Ammon's horn (tissue), 1 donor: ENCODE measurements around the gene RBFOX2.

Experiments
- DNase-seq: peaks from one replicate; pipeline ENCODE4 v3.0.0-alpha.2; 2016; ENCODE audit warnings: low spot score

Gene RBFOX2

GRCh38 chr22:35863432-35863831 is 165.2 kb downstream of the RBFOX2 start:
- no peak for DNase-seq

GRCh38 chr22:35862697-35863096 is 165.9 kb downstream of the RBFOX2 start:
- DNase-seq: no peak

- DNase-seq: no peak
These were observed 167.2 kb downstream of the RBFOX2 start for GRCh38 chr22:35861451-35861850.

DNA sequence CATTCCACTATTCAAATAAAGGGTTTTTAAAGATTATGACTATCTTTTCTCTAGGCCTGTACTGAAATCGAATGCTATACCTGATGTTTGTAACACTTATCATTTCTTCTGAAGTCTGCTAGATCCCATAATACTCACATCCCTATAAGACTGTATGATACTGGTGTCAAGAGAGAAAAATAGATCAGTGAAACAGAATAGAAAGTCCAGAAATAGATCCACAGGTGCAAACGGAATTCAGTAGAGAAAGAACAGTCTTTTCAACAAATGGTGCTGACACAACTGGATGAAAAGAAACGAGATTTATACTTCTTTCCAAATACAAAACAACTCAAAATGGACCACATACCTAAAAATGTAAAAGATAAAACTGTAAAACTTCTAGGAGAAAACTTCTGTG is 167.8 kb downstream of the RBFOX2 start:
- DNase-seq: no peak

GRCh38 chr22:35860087-35860733 is 168.4 kb downstream of the RBFOX2 start:
- DNase-seq: no peak

- DNase-seq: no peak
These were observed 174.3 kb downstream of the RBFOX2 start for GRCh38 chr22:35854334-35854733.

GRCh38 chr22:35852076-35852475 is 176.5 kb downstream of the RBFOX2 start:
- no peak for DNase-seq

GRCh38 chr22:35850831-35851230 is 177.8 kb downstream of the RBFOX2 start:
- DNase-seq: no peak

GRCh38 chr22:35846804-35847203 is 181.8 kb downstream of the RBFOX2 start:
- DNase-seq: no peak

- DNase-seq: no peak
These were observed 183.7 kb downstream of the RBFOX2 start for GRCh38 chr22:35844886-35845285.

- no peak for DNase-seq
These were observed 185.7 kb downstream of the RBFOX2 start for GRCh38 chr22:35842954-35843353.

DNA sequence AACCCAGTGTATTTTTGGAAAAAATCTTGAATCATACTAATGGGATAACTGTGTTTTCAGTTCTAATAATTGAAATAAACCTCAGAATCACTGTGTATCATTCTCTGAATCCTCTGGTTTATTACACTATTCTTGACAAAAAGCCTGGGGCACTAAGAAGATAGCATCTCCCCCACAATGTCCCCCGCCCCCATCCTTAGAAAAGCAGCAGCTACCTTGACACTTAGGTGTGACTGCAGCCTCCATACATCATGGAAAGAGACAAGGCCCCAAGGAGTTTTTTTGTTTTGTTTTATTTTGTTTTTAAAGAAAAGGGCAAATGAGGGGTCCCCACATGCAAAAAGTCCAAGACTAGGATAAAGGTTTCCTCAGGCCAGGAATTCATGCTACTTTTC is 186.1 kb downstream of the RBFOX2 start:
- DNase-seq: no peak

- DNase-seq: no peak
These were observed 186.6 kb downstream of the RBFOX2 start for GRCh38 chr22:35841907-35842518.

DNA sequence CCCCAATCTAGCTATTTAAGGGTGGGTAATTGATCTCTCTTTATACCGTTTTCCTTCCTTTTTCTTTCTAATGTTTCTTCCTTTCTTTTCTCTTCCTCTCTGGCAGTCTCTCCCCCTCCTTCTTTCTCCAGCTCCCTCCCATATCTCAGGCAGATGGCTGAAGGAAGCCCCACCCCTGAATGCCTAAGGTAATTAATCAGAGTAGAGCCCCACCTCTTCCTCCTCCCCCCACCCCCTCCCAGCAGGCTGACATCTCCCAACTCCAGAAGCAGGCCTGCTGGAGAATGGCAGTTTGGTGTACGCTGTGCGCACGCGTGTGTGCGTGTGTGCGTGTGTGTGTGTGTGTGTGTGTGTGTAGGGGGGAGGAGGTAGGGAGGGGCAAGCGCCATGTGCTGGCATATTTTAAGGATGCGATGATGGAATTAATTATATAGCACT is 188.3 kb downstream of the RBFOX2 start:
- peak; percentile 73 for DNase-seq

GRCh38 chr22:35839841-35840301 is 188.8 kb downstream of the RBFOX2 start:
- DNase-seq: no peak

DNA sequence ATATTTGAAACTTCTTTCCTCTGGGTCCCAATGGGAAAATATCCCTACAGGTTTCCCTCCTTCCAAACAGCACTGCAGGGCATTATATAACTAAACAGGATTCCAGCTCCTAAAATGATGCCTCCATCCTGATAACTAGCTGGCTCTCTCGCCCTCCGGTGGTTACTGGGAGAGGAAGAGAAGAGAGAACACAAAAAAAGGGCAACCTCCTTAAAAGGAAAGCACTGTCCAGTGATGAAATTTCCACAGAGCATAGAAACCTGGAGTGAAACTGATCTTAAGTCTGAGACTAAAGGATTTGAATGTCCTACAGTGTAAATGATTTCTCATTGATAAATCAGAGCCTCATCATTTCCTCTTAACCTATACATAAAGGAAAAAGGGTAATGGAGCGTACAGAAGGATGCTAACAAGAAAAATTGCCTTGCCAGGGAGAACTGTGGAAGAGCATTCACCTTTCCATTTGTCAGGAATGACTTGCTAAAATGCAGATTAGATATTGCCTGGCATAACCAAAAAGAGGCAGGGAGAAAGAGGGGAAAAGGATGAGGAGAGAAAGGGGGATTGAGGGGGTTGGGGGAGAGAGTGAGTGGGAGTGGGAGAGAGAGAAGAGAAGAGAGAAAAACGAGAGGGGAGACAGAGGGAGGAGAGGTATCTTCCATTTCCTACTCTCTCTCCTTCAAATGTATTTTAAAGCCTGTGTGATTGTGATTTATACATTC is 189.6 kb downstream of the RBFOX2 start:
- peak; percentile 54 for DNase-seq

GRCh38 chr22:35837101-35837727 is 191.4 kb downstream of the RBFOX2 start:
- DNase-seq: no peak

- DNase-seq: peak; percentile 65
These were observed 192.5 kb downstream of the RBFOX2 start for GRCh38 chr22:35835998-35836691.

DNA sequence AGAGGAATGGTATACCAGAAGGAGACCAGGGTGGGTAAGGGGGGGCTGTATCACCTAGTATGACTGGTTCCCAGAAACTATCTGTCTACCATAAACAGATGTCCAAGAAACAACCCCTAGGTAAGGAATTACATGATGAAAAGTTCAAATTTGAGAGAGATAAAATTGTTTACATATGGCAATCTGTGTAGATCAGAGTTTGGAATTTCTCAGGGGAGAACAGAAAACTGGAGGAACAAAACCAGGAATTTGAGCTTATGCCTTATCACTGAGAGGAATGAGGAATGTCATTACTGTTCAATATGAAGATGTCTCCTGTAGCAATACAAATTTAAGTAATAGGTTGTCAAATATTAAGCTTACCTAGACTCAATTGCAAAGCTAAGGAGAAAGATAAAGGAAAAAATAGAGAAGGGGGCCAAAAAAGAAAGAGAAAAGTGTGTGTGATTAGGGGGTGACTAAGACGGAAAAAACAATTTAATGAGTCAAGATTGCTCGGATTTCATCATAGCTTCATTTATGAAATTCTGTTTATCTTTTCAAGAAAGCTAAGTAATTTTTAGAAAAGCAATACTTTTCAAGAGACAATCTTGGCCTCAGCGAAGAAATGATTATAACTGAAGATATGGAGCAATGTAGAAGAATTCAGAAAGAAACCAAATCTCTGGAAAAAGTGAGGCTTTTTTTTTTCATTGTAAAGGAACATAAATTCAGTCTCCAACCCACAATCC is 193.2 kb downstream of the RBFOX2 start:
- DNase-seq: no peak

GRCh38 chr22:35834061-35834460 is 194.6 kb downstream of the RBFOX2 start:
- no peak for DNase-seq

- no peak for DNase-seq
These were observed 198.3 kb downstream of the RBFOX2 start for GRCh38 chr22:35830305-35830704.
